ENCODE measurements around the gene EXTL1. TPM values are rescaled to one million over a fixed set of nuclear protein-coding genes. Genes with fewer than 3 reads are reported as not detected.

Gene EXTL1
- total and polyA plus RNA-seq, 10 of the 15 experiments (the other 5 are each of a cell fraction or from before 2014, with no cell fraction given), result not detected

- ChIA-PET SMC1A (ENCODE audit: uncharacterized antibody, unreplicated experiment) (no interaction called here), RAD21 (ENCODE audit: unreplicated experiment) (no interaction called here), CTCF (no interaction called here), POLR2A (interaction anchor here (0.7 kb wide), 1 partner anchor 9 kb away, joined by 3 read pairs; no protein-coding TSS in a partner anchor)
- H3K4me1 ChIP-seq (ENCODE audit: control insufficient read depth, insufficient read depth, low read length), result no peaks in the 10 kb centered on the region
- H3K4me3 ChIP-seq, result no peak overlapping the region
- no peak overlapping the region for H3K4me2 ChIP-seq (ENCODE audit: control insufficient read depth, insufficient read depth)
- WGBS (ENCODE audit: insufficient coverage, insufficient replicate concordance, low lambda C conversion rate, missing lambda C conversion rate), result 25% methylated on average over 5 of the region's 5 CpGs
- DNase-seq (ENCODE audit: low read depth, low spot score) (no peak), FAIRE-seq (no peak), ATAC-seq (no peak)
- H3K9ac ChIP-seq (ENCODE audit: control insufficient read depth, insufficient read depth, low read length), result no peak overlapping the region
- H3K36me3 ChIP-seq (ENCODE audit: control insufficient read depth in 2 of 2, insufficient read depth in 2 of 2, low read length in 1 of 2), result no peaks in the 10 kb centered on the region
- intact Hi-C loops (cut with micrococcal nuclease; ENCODE audit: unreplicated experiment) (no loop called here), in situ Hi-C loops (cut with MboI) (no loop called here)
- no peak overlapping the region for H2AFZ ChIP-seq (ENCODE audit: control insufficient read depth, low read depth, low read length)
- H3K9me3 ChIP-seq (replicated peaks; ENCODE audit: control insufficient read depth, insufficient read depth, low read length), result no peaks in the 10 kb centered on the region
- no peaks in the 10 kb centered on the region for H4K20me1 ChIP-seq (ENCODE audit: control insufficient read depth, insufficient read depth)
- BruUV-seq (replicated peaks), result no TSS peak
- no peak overlapping the region for H3K27ac ChIP-seq (ENCODE audit: control insufficient read depth, insufficient read depth)
- H3K79me2 ChIP-seq (ENCODE audit: control insufficient read depth, insufficient read depth, low read length), result no peaks in the 10 kb centered on the region
- H3K27me3 ChIP-seq (replicated peaks in 1 of 2; ENCODE audit: control insufficient read depth in 2 of 2, insufficient read depth in 2 of 2, low read length in 1 of 2), result no peaks in the 10 kb centered on the region; a peak in 3 of 4 replicates
- TF ChIP-seq ATF3 (IDR thresholded peaks at IDR 0.05; ENCODE audit: borderline replicate concordance, extremely low read depth, low read depth, low read length), result no peak
- no peak for TF ChIP-seq E2F4 (IDR thresholded peaks at IDR 0.05; ENCODE audit: low read depth, low read length)
- no peak for TF ChIP-seq RUNX3 (IDR thresholded peaks at IDR 0.05; ENCODE audit: low read length)
- no peak for TF ChIP-seq CBX5 (IDR thresholded peaks at IDR 0.05; ENCODE audit: low read depth)
- no peak for TF ChIP-seq BACH1 (IDR thresholded peaks at IDR 0.05; ENCODE audit: borderline replicate concordance)
- no peak for TF ChIP-seq ZNF687 (IDR thresholded peaks at IDR 0.05)
- no peak for TF ChIP-seq PKNOX1 (IDR thresholded peaks at IDR 0.05)
- TF ChIP-seq NFYB (IDR thresholded peaks at IDR 0.05; ENCODE audit: insufficient read depth, low read depth, low read length), result no peak
- TF ChIP-seq MLLT1 (IDR thresholded peaks at IDR 0.05), result no peak
- TF ChIP-seq SUPT20H (IDR thresholded peaks at IDR 0.05; ENCODE audit: borderline replicate concordance, control insufficient read depth, low read depth, low read length), result no peak
- TF ChIP-seq E2F8 (IDR thresholded peaks at IDR 0.05; ENCODE audit: low read depth, partially characterized antibody), result no peak
- no peak for TF ChIP-seq NR2C1 (IDR thresholded peaks at IDR 0.05)
- no peak for TF ChIP-seq IKZF2 (IDR thresholded peaks at IDR 0.05)
These were observed 3.9 kb downstream of the EXTL1 start for GRCh38 chr1:26025517-26025916.

Measured in GM12878 (cell line).